CD4-positive, alpha-beta T cell treated with Interleukin-21 for 1 hour (primary cell): ENCODE results near the gene IFNG-AS1.
A peak's percentile ranks its signal among the peaks of the same experiment; 100 is the strongest.

ENCODE experiments used
- DNase-seq: peaks from one replicate; pipeline ENCODE4 v3.0.0-alpha.2; 2020

IFNG-AS1 gene

DNA sequence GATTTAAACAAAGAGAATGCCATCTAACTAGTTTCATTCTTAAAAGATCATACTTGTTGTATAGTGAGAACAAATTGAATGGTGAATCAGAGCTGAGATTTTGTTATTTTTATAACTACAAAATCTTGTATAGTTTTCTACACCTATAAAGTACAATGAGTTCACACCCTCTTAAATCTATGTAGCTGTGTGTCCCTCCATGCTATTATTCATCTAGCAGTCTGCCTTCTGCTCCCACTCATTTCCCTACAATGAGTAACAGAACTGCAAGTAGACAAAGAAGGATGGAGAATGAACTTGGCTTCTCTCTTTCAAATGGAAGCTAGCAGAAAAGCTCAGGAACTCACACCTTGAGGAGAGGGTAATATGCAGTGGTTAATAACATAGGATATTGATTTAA, 7.1 kb downstream of the IFNG-AS1 start:
- no peak for DNase-seq

DNA sequence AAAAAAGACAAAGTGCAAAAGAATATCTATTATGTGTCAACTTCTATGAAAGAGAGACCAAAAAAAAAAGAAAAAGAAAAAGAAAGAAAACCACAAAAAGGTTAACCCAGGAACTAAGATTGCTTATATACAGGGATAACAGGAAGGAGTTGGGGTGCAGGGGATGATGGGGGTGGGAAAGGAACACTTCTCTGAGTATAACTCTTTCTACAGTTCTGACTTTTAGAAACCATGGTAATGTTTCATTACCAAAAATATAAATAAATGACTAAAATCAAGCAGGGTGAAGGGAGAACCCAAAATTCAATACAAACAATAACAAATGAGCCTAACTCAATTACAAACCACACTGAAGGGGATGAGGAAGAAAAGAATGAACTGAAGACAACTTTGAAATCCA, 9.1 kb downstream of the IFNG-AS1 start:
- no peak for DNase-seq

DNA sequence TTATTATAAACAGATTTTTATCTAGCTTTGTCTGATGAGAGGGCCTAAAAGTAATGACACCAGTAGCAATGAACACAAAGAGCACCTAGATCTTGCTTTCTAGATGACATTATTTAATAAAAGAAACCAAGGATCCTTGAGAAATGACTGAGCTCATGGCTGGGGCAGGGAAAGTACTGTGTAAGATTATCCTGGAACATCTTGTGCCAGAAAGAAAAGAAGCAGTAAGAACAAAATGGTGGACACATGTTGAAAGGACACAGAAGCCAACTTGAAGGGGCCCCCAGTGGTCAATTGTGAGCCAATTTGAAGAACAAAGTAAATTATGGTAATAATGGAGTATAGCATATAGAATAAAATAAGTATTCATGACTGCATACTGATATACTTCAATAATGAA, 10.0 kb downstream of the IFNG-AS1 start:
- no peak for DNase-seq

DNA sequence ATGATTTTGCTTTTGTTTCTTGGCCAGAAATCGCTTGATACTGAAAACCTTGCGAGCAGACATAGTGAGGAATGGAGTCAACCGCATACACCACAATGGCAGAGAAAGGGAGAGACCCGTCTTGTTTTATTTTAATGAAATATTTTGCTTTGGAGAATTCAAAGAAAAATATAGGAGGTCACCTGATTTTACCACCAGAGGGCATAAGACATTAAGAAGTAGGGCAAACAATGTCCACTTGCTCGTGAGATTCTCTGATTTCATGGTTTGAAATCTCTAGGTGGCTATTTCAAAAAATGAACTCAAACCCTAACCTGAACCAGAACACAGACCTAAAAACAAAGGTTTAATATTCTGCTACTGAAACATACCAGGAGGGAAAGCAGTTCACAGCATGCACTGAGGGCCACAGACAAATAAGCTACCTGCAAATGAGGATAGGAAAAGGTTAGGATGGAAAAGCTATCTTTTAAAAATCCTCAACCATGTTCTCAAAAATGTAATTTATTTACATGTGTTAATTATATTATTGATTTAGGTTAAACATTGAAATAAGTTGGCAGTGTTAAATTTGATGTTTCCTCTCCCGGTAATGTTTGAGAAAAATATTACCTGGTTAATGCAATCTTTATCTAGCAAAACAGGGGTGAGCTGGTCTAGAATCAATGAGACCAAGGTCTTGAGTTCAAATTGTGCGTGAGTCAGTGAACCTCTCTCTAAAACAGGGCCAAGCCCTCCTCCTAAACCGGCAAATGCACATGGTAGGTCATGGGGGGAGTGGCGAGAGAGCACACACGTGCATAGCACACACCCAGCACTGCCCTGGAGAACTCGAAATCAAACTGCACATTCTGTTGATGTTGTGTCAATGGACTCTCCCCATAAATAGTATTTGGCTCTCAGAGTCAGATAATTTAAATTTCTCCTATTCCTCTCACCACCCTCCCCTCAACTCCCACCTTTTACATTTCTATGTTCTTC, 12.5 kb downstream of the IFNG-AS1 start:
- DNase-seq, result peak; percentile 27

DNA sequence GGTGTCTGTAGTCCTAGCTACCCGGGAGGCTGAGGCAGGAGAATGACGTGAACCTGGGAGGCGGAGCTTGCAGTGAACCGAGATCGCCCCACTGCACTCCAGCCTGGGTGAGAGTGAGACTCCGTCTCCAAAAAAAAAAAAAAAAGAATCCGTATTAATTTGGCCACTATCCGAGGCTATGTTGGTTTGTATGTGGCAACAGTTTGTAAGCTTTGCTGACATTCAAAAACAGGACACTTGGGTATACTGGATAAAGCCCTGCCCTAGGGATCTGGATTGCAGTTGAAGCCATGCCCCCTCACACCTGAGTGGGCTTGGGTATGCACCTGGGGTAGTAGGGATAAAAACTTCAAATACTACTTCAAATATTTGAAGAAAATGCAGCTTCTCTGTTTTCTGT, 14.5 kb downstream of the IFNG-AS1 start:
- no peak for DNase-seq

DNA sequence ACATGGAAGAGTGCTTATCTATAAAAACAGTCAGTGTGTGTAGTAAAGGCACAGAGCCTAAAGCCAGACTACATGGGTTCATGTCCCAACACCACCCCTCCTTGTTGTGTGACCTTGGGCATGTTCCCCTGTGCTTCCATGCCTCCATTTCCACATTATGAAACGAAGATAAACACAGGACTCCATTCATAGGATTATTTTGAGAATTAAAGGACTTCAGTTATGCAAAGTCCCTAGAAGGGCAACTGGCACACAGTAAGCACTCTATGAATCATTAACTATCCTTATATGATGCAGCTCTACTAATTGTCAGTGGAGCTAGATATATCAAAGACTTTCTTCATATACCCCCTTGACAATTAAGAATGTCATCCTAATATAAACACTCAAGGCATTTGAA, 17.8 kb downstream of the IFNG-AS1 start:
- no peak for DNase-seq

DNA sequence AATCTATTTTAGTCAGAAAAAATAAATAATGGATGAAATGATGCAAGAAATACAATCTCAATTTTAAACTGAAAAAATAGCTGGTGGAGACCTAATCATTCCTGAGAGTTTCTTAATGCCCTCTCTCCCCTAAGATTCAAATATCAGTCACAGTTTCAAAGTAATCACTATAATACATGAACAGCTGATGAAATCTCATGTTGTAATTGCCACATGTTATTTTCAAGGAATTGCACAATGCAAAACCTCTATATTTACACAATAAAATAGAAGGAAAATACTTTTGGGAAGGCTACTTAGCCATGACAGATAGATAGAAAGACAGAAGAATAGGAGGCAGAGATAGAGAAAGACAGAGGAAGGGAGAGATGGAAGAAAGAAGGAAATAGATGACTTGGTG, 18.2 kb downstream of the IFNG-AS1 start:
- DNase-seq, result no peak

DNA sequence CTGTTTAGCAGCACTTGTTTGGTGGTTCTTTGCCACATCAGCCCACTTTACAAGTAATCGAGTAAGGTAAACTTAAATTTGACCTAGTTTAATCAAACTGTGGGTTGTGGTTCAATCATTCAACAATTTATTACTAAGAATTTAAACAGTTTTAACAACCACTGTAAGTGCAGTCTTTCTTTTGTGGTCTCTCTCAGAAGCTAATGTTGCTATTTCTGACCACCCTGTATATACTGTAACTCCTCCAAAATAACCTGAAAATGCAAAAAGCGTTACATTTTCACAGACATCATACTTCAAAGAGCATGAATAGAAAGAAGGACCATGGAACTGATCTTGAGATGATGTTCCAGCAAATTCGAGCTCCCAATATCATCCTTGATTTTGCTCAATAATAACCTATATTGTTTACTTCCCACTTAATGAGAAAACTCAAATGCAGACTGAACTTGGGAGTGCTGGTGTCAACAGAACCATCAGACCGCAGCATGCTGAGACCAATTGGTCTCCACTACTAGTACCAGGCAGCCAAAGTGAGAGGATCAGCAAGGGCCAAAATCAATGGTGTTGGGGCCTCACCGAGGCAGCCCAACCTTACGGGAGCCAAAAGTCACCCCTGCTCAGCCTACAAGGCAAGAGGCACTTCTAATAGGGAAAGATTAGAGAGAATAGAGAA, 22.1 kb downstream of the IFNG-AS1 start:
- DNase-seq, result no peak

DNA sequence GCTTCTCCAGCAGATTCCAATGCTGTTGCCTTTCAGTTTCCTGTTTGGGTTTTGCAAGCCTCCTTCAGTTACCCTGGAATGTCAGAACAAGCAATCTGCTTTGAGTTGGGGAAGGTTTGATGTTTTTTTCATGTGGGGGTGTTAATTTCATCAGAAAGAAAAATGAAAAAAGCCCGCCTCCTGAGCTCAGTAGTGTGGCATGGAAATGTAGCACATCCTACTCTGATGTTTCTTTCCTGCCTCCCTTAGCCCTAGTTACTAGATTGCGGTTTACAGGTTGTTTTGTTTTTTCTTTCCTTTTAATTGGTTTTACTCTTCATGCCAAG, 22.6 kb downstream of the IFNG-AS1 start:
- DNase-seq, result no peak

DNA sequence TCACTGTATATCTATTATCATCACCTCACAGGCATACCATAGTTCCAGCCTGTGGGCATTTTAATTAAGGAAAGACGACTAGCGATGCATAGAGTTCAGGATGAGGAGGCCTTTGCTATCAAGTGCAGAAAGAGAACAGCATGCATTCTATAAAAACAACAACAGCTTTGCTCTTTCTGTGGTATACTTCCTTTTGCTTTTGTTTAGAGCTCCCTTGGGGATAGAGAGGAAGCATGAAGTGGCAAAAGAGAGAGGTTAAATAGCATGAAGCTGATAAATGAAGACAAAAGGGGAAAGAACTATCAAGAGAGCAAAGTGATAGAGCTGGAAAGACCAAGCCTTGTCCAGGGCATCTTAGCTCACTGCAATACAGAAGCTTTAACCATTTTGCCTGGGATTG, 23.5 kb downstream of the IFNG-AS1 start:
- no peak for DNase-seq

DNA sequence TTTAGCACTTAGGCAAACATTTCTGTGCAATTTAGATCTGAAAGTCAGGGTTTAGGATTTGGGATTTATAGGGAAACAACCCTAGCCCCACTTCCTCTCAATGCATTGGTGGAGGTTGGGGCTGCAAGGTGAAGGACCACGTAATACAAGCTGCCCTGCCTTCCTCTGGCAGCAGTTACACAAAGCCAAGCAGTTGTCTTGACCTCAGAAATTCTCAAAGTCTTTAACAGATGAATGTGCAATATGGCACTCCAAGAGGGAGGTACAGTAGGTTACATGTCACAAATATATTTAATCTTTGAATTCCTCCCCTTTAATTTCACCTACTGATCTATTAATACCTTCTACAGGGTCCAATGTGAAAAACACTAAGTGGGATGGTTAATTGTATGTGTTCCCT, 23.9 kb downstream of the IFNG-AS1 start:
- no peak for DNase-seq

DNA sequence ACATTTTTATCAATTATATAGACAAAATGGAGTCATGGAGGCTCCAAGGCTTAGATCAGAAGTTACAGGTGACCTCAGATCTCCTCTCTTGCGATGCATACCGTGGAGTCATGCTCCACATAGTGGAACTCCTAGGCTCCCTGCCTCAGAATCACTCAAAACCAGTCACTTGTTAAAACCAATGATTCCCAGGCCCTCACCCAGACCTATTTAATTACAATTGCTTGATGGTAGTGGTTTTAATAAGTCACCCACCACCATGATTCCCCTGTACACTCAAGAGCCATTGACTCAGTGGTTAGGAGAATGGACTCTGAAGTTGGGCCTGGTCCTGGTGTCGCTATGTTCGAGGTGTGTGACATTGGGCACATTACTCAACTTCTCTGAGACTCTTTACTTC, 26.9 kb downstream of the IFNG-AS1 start:
- no peak for DNase-seq

DNA sequence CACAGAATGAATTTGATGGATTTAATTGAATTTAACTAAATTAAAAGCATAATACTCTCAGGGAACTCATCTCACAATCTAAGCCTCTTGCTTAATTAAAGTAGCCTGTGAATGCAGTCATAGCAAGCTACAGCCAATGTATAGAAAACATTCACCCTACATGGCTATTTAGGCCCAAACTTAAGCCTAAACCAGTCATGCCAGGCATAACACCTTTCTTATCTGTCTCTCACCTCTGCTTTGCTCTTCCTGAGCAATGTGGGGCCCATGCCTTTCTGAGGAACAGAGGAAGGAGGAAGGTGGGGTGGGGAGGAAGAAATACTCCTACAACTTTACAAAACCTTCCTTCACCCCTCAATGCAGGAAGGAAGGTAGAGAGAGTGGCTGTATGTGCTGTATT, 29.1 kb downstream of the IFNG-AS1 start:
- DNase-seq, result no peak

DNA sequence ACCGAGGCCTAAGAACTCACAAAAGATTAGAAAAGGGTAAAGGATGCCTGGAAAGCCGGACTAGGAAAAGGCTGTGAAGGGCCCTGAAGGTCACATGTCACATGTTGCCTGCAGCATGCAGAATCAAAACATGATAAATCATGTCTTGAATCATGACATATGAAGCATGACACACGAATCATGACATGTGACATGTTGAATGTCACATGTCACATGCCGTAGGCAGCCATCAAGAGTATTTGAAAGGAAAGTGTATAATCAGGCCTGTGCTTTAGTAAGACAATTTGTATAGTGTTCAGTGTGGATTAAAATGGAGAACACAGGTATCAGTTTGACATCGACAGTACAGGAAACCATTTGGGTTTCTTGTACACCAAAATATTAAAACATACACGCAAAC, 30.8 kb downstream of the IFNG-AS1 start:
- no peak for DNase-seq

DNA sequence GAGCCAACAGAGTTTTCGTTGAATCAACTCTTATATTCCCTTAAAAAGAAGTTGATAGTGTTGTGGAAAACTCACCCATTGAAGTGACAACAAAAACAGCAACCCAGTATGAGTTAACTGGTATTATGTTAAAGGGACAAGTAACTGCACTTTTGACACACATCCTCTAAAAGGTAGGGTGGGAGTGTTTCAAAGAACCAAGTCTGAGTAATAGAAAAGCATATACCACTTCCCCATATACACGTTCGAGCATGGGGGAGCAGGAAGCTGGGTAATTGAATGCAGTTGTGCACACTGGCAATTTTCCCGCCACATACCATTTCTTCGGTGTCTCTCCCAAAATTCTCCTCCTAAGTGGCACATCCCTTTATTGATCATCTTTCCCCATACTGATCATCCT, 31.5 kb downstream of the IFNG-AS1 start:
- no peak for DNase-seq

DNA sequence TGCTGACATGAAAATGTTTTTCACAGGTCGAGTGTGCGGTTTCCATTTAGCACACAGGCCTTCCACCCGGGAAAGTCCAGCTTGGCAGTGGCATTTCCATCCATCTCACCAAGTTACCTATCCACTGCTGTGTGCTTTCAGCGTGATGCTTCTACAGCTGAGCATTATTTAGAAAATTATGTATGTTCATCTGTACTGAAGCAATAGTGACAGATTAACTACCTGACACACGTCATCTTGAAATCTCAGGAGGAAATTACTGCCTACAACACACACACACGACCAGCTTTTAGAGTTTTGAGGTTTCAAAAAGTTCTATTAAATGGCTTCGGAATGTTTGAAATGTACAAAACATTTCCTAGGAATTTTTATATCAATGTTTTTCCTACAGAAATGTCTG, 39.4 kb downstream of the IFNG-AS1 start:
- peak; percentile 14 for DNase-seq

DNA sequence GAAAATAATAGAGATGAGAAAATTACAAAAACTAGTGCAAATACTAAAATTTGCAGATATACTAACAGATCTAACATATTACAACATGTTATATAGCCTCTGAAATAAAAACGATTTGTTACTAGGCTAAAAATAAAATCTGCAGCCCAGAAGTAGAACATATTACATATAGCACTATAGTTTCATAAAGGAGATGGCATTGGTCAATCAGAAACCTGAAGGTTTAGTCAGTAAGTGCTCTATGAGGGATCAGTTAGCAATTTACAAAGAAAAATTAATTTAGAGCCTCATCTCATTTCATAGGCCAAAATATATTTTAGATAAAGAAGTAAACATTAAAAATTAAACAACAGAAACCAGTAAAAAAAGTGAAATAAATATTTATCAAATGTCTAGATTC, 41.0 kb downstream of the IFNG-AS1 start:
- DNase-seq, result no peak

DNA sequence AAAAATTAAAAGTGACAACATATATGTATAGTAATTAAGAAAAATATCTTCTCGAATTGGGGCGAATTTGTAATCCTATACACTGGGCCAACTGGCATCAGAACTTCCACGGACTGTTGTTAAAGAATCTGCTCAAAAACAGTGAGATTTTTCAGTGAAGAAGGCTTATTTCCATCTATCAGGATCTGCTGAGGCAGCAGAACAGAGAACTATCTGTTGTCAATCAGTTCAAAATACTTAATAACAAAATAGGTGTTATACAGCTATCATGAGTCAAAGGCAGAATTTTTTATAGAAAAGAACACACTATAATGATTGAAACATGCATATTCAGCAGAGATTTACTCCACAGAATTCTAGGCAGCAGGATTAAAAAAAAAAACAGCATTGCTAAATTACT, 41.9 kb downstream of the IFNG-AS1 start:
- DNase-seq, result no peak

DNA sequence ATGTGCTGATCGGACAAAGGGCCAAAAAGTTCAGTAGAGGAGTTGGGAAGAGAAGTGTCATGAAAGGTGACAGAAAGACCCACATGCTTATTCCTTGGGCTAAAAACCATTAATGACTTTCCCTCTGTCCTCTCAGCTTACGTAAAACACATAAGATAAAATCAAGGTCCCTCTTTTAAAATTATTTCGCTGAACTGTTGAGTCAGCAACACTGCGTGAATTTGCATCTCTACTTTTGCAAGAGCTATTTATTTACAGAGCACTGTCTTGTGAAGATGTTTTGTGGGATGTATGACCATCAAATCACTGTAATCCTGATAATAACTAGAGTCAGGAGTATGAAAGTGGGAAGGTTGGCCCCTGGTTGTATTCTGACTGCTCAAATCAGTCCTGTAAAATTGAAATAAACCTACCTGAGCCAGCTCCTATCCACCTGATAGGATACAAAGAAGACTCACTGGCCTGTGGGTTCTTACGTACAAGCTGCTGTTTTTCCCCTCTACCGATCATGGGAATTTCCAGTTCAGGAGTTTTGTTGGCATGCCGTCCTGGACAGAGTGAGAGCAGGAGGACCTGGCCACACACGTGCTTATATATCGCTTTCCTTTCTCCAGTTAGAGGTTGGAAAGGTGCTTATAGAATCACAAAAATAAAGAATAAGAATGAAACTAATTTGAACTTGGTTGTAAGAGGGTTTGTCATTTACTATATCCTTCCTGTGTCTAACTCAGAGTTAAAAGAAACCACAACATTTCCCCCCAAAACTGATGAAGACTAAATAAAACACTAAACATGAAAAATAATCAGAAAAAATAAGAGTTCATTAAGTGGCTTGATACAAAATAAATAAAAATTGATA, 42.9 kb downstream of the IFNG-AS1 start:
- peak; percentile 28 for DNase-seq

DNA sequence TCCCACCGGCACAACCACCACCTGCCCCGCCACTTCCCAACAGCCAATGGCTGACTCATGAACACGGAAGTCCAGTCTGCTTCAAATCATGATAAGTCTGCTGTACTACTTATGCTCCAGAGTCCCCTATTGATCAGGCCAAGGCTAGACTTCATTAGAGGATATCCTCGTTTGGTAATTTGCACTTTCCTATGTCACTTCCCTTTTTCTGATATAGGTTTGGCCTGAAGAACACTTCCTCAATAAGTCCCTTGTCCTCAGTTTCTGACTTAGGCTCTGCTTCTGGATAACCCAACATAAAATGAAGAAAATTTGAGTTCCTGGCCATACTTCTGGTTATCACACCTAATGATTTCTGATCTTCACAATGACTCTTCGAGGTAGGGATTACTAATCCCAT, 45.3 kb downstream of the IFNG-AS1 start:
- DNase-seq, result no peak

DNA sequence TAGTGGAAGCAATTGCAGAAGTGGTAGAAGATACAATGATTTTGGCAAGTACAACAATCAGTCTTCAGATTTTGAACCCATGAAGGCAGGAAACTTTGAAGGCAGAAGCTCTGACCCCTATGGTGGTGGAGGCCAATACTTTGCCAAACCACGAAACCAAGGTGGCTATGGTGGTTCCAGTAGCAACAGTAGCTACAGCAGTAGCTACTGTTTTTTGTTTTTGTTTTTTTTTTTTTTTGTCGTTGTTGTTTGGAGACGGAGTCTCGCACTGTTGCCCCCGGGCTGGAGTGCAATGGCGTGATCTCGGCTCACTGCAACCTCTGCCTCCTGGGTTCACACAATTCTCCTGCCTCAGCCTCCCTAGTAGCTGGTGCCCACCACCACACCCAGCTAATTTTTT, 47.4 kb downstream of the IFNG-AS1 start:
- DNase-seq, result peak; percentile 33

DNA sequence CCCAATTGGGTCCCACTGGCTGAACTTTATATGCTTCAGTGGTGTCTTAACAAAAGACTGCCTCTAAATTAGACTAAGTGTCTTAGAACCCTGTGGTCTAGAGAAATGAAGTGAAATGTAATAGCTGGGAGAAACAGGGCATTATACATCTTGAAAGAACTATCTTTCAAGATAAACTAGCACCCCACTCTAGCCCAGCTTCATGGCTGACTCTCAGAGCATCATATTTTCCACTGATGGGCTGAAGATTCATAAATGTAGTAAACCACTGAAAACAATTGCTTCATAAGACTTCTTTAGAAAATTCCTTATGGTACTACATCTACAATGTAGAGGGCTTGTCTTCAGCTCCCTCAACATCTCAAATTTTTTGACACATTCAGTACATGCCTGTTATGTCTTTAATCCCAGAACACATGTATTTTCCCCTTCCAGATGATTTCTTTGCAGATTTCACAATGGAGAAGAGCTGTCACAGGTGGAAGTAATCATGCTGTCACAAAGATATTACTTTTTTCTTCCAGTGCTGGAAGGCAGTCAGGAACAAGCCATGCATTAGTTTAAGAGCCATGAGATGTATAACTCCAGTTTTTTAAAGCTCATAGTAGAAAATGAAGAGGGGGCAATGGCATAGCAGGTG, 48.5 kb downstream of the IFNG-AS1 start:
- DNase-seq, result no peak

DNA sequence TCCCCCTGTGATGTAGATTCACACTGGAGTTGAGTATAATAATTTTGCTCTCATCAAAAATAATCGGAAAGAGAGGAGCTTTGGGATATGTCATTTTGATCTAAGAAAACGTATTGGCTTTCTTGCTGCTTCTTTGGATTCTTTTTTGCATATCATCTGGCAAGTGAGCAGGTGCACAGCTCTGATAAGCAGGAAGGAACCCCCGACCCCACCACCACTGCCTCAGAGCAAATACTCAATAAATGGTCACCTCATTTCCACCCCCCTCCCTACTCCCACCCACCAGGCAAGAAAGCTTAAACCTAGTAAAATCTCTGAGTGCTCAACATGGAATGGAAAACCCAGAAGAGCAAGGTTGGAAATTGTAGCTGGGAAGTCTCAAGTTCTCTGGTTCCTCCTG, 49.4 kb downstream of the IFNG-AS1 start:
- no peak for DNase-seq
